HUES64 (cell line): ENCODE data around the gene MTX2.
A peak's percentile ranks its signal among the peaks of the same experiment; 100 is the strongest.

ENCODE experiments used
- H3K27ac ChIP-seq: 2 replicates; pipeline ENCODE4 v1.7.0; 2013; ENCODE audit warnings: low read depth, low read length, inconsistent platforms
- H3K27me3 ChIP-seq: 2 replicates; pipeline ENCODE4 v1.6.1; 2013; ENCODE audit warnings: mild to moderate bottlenecking, low read length; ENCODE audit not compliant: insufficient read depth
- H3K36me3 ChIP-seq: 2 replicates; pipeline ENCODE4 v1.6.1; 2013; ENCODE audit warnings: mild to moderate bottlenecking, low read length; ENCODE audit not compliant: insufficient read depth
- H3K4me1 ChIP-seq: 2 replicates; pipeline ENCODE4 v1.6.1; 2013; ENCODE audit warnings: mild to moderate bottlenecking, low read length, moderate library complexity; ENCODE audit not compliant: insufficient read depth
- H3K4me3 ChIP-seq: 2 replicates; pipeline ENCODE4 v1.5.1; 2013; ENCODE audit warnings: mild to moderate bottlenecking, low read length, moderate library complexity
- H3K9ac ChIP-seq: 2 replicates; pipeline ENCODE4 v1.6.1; 2013; ENCODE audit warnings: mild to moderate bottlenecking, low read depth, low read length
- H3K9me3 ChIP-seq: 2 replicates; pipeline ENCODE4 v1.6.1; 2013; ENCODE audit warnings: low read depth, low read length; ENCODE audit not compliant: insufficient read depth
- WGBS: fragments of 150-250, 120-280 bp; methylation state at CpG from one replicate; pipeline ENCODE4 v1.1.7; 2013; ENCODE audit warnings: missing lambda C conversion rate; 5-methylcytosine and 5-hydroxymethylcytosine counted together

The MTX2 gene

GRCh38 chr2:176260689-176261088 lies 8.6 kb upstream of the MTX2 start:
- H3K27me3 ChIP-seq = peaks cover 9% of the 10 kb centered on the region; the same call in 1 of the 2 replicates
- no CpG with 5 or more reads among the region's 1 CpG for WGBS

GRCh38 chr2:176261136-176261535 lies 8.1 kb upstream of the MTX2 start:
- no peaks in the 10 kb centered on the region for H3K4me1 ChIP-seq
- no peaks in the 10 kb centered on the region for H3K36me3 ChIP-seq
- no peak overlapping the region for H3K4me3 ChIP-seq
- H3K9me3 ChIP-seq = no peaks in the 10 kb centered on the region
- H3K9ac ChIP-seq = no peak overlapping the region
- H3K27me3 ChIP-seq = peaks cover 10% of the 10 kb centered on the region; the same call in 1 of the 2 replicates
- H3K27ac ChIP-seq = no peak overlapping the region

More at GRCh38 chr2:176260689-176261088, 8.6 kb upstream of the MTX2 start:
- H3K9ac ChIP-seq = no peak overlapping the region
- no peak overlapping the region for H3K4me3 ChIP-seq
- H3K4me1 ChIP-seq = no peaks in the 10 kb centered on the region
- H3K27ac ChIP-seq = no peak overlapping the region
- no peaks in the 10 kb centered on the region for H3K9me3 ChIP-seq
- no peaks in the 10 kb centered on the region for H3K36me3 ChIP-seq

GRCh38 chr2:176268976-176269318 lies 295 bp upstream of the MTX2 start:
- H3K4me1 ChIP-seq = peaks cover 5% of the 10 kb centered on the region; the same call in 1 of the 2 replicates
- H3K9ac ChIP-seq = peak overlapping the region; percentile 94
- peaks cover 20% of the 10 kb centered on the region for H3K27me3 ChIP-seq
- 3% methylated on average over 6 of the region's 10 CpGs for WGBS
- no peak overlapping the region; the same call in 1 of the 2 replicates for H3K27ac ChIP-seq
- H3K9me3 ChIP-seq = no peaks in the 10 kb centered on the region
- peak overlapping the region; percentile 100 for H3K4me3 ChIP-seq
- H3K36me3 ChIP-seq = 0 out of 2 replicates have a peak, but pooled peaks cover 5% of the 10 kb centered on the region

GRCh38 chr2:176270100-176270750 lies 983 bp downstream of the MTX2 start:
- Histone ChIP-seq H3K27me3 (peaks cover 18% of the 10 kb centered on the region), H3K27ac (no peak overlapping the region), H3K9ac (peak overlapping the region; percentile 94), H3K4me1 (peaks cover 5% of the 10 kb centered on the region; the same call in 1 of the 2 replicates), H3K36me3 (0 out of 2 replicates have a peak, but pooled peaks cover 5% of the 10 kb centered on the region), H3K4me3 (peak overlapping the region; percentile 100), H3K9me3 (no peaks in the 10 kb centered on the region)
- WGBS = 53% methylated on average over 15 of the region's 18 CpGs

GRCh38 chr2:176272870-176273459 lies 3.7 kb downstream of the MTX2 start:
- H3K9me3 ChIP-seq = no peaks in the 10 kb centered on the region
- peaks cover 5% of the 10 kb centered on the region; the same call in 1 of the 2 replicates for H3K4me1 ChIP-seq
- H3K4me3 ChIP-seq = no peak overlapping the region
- H3K27me3 ChIP-seq = peaks cover 3% of the 10 kb centered on the region; the same call in 1 of the 2 replicates
- WGBS = 97% methylated on average over 4 of the region's 4 CpGs
- no peak overlapping the region for H3K27ac ChIP-seq
- 0 out of 2 replicates have a peak, but pooled peaks cover 7% of the 10 kb centered on the region for H3K36me3 ChIP-seq
- no peak overlapping the region for H3K9ac ChIP-seq

- no peak overlapping the region for H3K9ac ChIP-seq
- no peak overlapping the region for H3K4me3 ChIP-seq
- 0 out of 2 replicates have a peak, but pooled peaks cover 2% of the 10 kb centered on the region for H3K36me3 ChIP-seq
- no peaks in the 10 kb centered on the region for H3K27me3 ChIP-seq
- no CpG with 5 or more reads among the region's 1 CpG for WGBS
- H3K27ac ChIP-seq = no peak overlapping the region
- no peaks in the 10 kb centered on the region for H3K9me3 ChIP-seq
- no peaks in the 10 kb centered on the region for H3K4me1 ChIP-seq
Observed at GRCh38 chr2:176278927-176279326, 9.7 kb downstream of the MTX2 start.

DNA sequence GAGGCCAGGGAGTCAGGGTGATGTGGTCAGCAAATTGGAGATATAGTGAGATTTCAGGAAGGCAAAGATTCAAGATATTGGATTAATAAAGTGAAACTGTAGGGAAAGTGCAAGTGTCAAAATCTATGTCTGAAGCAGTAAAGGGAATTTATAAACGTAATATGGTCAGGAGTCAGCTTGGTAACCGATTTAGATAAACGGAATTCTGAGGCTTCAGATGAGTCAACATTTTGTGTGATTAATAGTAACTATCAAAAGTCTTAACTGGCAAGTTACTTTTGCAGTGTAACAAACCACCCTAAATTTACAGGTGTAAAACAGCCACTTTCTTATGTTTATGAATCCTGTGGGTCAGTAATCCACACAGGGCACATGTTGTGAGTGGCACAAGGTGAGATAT lies 10.9 kb downstream of the MTX2 start:
- H3K36me3 ChIP-seq = 0 out of 2 replicates have a peak, but pooled peaks cover 2% of the 10 kb centered on the region
- H3K27ac ChIP-seq = no peak overlapping the region
- no peaks in the 10 kb centered on the region for H3K9me3 ChIP-seq
- H3K4me1 ChIP-seq = no peaks in the 10 kb centered on the region
- 94% methylated on average over 3 of the region's 3 CpGs for WGBS
- H3K9ac ChIP-seq = no peak overlapping the region
- no peaks in the 10 kb centered on the region for H3K27me3 ChIP-seq
- H3K4me3 ChIP-seq = no peak overlapping the region

DNA sequence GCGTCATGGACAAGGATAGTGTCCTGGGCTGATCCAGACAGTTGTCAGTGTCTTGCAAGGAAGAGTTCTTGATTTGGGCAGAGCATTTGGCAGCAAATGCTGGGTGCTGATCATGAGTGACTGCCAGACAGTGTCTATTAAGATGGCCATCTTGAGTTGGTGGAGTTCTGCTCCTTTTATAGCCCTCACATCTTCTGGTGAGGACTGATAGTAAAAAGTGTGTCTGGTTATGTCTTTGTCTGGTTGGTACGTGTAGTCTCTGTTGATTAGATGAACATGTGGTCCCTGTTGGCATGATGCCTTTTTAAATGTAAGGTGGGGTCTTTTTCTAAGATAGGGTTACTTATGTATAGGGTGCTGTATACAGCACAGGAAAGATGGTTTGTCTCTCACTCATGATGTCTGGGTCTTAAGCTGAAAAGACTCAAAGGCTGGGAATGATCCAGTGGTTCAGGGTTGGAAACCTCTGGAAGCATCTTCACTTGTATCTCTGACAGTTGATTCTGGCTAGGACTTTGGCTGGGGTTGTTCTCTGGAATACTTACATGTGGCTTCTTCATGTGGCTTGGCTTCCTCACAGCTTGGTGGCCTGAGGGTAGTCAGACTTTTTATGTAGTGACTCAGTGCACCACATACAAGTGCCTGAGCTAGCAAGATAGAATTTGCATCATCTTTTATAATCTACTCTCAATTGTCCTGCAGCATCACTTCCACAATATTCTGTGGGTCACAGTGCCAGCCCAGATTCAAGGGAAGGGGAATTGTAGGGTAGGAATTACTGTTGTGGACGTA lies 11.8 kb downstream of the MTX2 start:
- H3K36me3 ChIP-seq = 0 out of 2 replicates have a peak, but pooled peaks cover 2% of the 10 kb centered on the region
- no peak overlapping the region for H3K4me3 ChIP-seq
- H3K9ac ChIP-seq = no peak overlapping the region
- H3K4me1 ChIP-seq = no peaks in the 10 kb centered on the region
- H3K27ac ChIP-seq = no peak overlapping the region
- H3K9me3 ChIP-seq = no peaks in the 10 kb centered on the region
- 90% methylated on average over 3 of the region's 3 CpGs for WGBS
- no peaks in the 10 kb centered on the region for H3K27me3 ChIP-seq

DNA sequence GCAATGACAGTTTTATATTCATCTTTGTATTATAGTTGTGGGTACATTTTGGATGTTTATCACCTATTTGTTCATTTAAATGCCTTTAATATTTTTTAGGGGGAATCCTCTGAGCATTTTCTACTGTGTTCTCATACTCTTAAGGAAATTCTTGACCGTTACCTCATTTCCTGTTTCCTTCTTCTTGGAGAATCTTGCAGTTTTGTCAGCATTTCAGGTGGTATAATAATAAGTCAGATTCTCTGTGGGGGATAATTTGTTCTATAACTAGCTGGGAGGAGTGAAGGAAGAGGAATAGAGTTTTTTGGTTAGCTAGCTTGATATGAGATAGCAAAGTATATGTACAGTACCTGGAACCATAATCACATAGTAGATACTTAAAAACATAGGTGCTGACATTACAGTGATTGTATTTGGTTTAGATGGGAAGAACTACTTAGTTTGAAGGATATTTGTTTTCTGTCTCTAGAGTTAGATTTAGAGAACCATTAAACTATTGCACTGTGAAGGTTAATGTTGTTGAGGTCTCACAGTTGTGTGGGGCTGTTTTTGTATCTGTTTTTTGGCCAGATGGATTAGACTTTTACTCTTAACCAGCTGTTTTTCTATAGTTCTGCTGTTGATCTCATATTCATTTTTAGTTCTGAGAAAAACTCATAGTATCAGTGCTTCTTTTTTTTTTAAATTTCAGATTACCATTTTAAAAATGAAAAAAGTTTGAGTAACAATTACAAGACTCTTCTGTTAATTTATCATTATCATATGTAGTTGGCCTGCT lies 14.2 kb downstream of the MTX2 start:
- H3K27ac ChIP-seq = no peak overlapping the region

GRCh38 chr2:176284461-176285049 lies 15.3 kb downstream of the MTX2 start:
- Histone ChIP-seq H3K4me1 (no peaks in the 10 kb centered on the region), H3K9me3 (no peaks in the 10 kb centered on the region), H3K36me3 (no peaks in the 10 kb centered on the region), H3K9ac (no peak overlapping the region), H3K27ac (no peak overlapping the region), H3K27me3 (no peaks in the 10 kb centered on the region), H3K4me3 (no peak overlapping the region)
- WGBS = 91% methylated on average over 1 of the region's 1 CpG

More for the DNA sequence above, 14.2 kb downstream of the MTX2 start:
- Histone ChIP-seq H3K9ac (no peak overlapping the region), H3K9me3 (no peaks in the 10 kb centered on the region), H3K36me3 (no peaks in the 10 kb centered on the region), H3K4me3 (no peak overlapping the region), H3K27me3 (no peaks in the 10 kb centered on the region), H3K4me1 (no peaks in the 10 kb centered on the region)
- 100% methylated on average over 1 of the region's 1 CpG for WGBS
